NCI-H345 treated with DMSO at 0.1 percent for 48 hours (cell line): ENCODE measurements around the gene SLC5A4.

Source experiments
- DNase-seq: peaks from one replicate; lab custom pipeline; 2025; ENCODE audit not compliant: unreplicated experiment; lab: John Stamatoyannopoulos, UW

SLC5A4 gene

GRCh38 chr22:32233091-32233490, 22.1 kb downstream of the SLC5A4 start:
- DNase-seq, result no peak

- no peak for DNase-seq
Observed at GRCh38 chr22:32232191-32232830, 22.8 kb downstream of the SLC5A4 start.

- DNase-seq, result no peak
Observed at GRCh38 chr22:32226326-32227104, 28.6 kb downstream of the SLC5A4 start.

- DNase-seq, result no peak
Observed at GRCh38 chr22:32222991-32223390, 32.2 kb downstream of the SLC5A4 start.

DNA sequence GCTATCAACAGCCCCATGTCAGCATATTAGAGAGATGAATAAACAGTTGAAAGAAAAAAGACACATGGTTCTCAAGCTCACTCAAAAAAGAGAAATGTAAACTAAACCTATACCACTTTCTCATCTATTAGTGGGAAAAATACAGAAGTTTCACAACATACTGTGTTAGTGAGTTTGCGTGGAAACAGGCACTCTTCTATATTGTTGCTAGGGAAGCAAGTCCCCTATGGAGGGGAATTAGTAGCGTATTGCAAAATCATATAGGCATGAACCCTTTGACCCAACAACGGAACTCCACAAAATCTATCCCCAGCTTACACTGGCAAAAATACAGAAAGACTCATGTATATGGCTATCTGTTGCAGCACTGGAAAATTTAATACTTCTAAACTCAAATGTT, 36.1 kb downstream of the SLC5A4 start:
- DNase-seq, result no peak

- DNase-seq, result no peak
Observed at GRCh38 chr22:32218470-32218869, 36.7 kb downstream of the SLC5A4 start.

GRCh38 chr22:32217465-32217864, 37.7 kb downstream of the SLC5A4 start:
- DNase-seq, result no peak

DNA sequence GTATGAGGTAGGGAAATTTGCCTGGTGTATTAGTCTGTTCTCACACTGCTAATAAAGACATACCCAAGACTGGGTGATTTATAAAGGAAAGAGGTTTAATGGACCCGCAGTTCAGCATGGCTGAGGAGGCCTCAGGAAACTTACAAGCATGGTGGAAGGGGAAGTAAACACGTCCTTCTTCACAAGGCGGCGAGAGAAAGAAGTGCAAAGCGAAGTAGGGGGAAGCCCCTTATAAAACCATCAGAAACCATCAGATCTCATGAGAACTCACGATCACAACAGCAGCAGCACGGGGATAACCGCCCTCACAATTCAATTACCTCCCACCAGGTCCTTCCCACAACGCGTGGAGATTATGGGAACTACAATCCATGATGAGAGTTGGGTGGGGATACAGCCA, 38.2 kb downstream of the SLC5A4 start:
- DNase-seq, result no peak

DNA sequence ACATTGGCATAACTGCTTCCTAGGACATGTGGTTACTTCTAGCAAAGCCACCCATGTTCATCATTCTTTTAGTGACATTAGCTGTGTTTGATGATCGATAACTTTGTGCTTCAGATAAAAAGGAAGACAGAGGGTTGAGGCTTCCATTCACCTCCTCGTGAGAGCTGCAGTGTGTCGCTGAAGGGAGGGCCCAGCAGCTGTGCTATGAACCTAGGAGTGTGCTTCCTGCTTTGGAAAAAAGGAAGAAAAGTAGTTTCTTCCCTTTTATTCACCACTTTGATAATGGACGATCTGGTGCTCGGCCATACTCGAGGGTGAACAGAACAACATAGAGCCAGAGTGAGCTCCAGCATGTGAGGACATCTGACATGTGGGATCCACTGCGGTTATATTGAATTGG, 44.1 kb downstream of the SLC5A4 start:
- DNase-seq, result no peak

DNA sequence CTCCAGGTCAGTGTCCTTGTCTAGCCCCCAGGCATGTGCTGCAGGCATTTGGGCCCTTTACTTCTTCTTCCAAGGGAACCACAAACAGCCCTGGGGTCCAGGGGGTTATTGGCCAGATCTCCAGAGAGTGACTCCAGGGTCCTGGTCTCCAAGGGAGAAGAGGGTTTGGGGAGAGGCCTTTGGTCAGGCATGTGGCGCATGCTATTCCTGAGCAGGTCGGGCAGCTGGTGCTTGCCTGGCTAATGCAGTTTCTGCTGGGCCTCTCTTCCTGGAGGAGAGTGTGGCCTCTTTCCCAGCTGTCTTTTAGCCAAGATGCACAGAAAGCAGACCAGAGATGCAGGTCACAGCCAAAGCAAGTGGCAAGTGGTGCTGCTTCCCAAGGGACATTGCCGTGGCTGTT, 46.5 kb downstream of the SLC5A4 start:
- DNase-seq, result no peak

GRCh38 chr22:32207971-32208480, 47.1 kb downstream of the SLC5A4 start:
- no peak for DNase-seq

DNA sequence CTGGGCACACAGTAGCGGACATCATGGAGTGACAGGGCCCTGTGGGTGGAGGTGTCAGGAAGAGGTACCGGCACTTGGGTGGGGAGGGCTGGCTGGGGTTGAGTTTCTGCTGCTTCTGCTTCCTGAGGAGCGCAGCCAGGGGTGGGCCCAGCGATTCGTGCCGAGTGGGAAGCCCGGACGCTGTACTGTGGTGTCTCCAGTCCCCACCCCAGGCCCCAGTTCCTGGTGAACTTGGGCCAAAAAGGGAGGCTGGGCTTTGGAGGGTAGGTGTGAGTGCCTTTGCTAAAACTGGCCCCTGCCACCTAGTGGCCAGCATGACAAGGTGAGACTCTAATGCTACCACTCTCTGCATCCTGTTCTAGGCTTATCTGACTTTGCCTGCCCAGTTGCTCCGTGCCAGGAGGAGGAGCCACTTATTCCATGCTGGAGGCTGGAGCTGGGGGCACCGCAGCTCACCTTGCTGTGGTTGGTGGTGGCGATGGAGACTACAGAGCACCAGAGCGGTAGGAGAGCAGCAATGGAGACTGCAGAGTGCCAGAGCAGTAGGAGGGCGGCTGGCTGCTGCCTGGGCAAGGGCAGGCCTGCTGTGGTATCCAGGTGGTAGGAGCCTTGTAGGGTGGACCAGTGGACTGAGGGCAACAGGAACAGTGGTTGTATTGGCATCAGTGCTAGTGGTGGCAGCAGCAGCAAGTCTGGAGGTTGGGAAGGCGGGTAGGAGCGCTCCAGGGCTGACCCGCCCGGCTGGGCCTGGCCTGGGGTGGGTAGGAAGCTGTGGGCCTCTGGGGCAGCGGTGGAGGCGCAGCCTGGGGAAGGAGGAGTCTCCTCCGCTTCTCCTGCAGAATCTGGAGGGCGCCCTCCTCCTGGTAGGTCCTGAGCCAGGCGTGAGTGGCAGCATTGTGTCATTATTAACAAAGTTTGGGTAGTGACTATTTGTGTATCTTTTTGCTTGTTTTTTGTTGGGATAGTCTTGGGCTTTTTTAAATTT, 48.1 kb downstream of the SLC5A4 start:
- DNase-seq, result peak; percentile 3

- DNase-seq, result no peak
Observed at GRCh38 chr22:32205974-32206773, 49.0 kb downstream of the SLC5A4 start.

DNA sequence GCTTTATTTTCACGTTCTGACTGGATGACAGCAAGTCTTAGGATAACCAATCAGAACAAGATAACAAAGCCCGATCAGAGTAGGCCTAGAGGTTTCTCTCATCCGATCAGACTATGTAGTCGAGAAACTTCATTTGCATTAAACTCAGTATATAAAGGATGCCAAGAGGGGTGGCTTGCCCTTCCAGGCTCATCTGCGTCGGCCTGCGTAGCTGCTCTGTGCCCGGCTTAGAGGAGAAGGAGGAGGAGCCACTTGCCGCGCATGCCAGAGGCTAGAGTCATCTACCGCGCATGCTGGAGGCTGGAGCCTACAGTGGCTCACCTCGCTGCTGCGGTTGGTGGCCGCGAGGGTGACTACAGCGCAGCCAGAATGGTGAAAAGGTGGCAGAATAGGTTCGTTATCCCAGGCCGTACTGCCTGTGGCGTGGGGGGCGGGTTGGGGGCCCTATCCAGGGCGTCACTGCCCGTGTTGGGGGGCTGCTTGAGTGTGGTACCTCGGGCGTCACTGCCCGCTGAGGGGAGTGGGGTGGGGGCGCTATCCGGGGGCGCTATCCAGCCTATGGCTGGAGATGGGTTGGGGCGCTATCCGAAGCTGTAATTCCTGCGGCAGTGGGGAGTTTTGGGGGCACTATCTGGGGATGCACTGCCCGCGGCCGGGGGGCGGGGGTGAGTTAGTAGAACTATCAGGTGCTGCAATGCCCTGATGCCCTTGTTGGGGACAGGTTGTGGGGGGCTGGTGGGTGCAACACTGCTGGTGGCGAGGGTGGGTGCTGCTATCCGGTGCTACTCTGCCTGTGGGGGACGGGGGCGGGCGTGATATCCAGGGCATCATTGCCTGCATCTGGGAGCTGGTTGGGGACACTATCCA, 50.1 kb downstream of the SLC5A4 start, which contains the start of gene RFPL2:
RFPL2 (minus strand) TSS at position 218 of the 867 bp plus-strand sequence. CDS start 2,622 bp downstream, outside the sequence.
- DNase-seq, result no peak

DNA sequence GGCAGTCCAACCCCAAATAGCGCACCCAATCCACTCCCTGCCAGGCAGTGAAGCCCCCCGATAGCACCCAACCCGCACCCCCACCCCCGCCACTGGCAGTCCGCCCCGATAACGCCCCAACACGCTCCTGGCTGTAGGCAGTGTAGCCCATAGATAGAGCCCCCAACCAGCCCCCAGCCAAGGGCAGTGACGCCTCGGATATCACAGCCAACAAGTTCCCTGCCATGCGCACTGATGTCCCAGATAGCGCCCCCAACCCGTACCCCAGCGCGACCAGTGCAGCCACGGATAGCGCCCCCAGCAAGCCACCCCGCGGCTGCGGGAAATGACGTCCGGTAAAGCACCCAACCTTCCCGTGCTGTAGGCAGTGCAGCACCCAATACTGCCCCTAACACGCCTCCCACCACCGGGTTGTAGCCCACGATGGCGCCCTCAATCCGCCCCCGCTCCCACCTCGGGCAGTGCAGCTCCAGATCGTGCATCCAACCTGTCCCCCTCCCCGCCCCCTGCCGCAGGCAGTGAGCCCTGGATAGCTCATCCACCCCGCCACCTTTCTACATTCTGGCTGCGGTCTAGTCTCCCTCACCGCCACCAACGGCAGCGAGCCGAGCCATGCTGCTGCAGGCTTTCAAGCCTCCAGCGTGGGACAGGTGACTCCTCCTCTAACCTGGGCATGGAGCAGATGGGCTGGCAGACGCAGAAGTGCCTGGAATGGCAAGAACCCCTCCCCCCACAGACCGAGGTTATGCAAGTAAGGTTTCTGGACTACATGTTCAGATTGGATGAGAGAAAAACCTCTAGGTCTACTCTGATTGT, 50.9 kb downstream of the SLC5A4 start:
- DNase-seq, result no peak

- DNase-seq, result no peak
Observed at GRCh38 chr22:32203181-32204039, 51.7 kb downstream of the SLC5A4 start.

DNA sequence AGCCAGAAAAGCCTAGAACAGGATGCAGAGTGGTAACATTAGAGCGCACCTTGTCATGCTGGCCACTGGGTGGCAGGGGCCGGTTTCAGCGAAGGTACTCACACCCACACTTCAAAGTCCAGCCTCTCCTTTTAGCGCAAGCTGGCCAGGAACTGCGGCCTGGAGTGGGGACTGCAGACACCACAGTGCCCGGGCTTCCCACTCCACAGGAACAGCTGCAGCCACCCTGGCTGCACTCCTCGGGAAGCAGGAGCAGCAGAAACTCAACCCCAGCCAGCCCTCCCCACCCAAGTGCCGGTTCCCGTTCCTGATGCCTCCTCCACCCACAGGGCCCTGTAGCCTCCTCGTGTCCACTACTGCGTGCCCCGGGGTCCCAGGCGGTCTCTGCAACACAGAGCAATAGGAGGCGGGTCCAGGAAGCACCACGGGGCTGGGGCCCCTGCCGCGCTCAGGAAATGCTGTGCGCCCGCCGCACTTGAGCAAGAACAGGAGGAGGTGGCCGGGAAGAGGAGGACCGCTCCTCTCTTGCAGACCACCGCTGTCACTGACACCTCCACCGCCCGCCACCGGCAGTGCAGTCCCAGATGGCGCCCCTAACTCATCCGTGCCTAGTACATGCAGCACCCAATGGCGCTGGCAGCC, 52.5 kb downstream of the SLC5A4 start:
- DNase-seq, result peak; percentile 4
